CD14-positive monocyte (primary cell): ENCODE measurements around the gene CYRIA. TPM values are rescaled to one million over a fixed set of nuclear protein-coding genes. Genes with fewer than 3 reads are reported as not detected.

Experiments used
- DNase-seq, 3 donors: peaks; one replicate each; pipeline ENCODE4 v3.0.0-alpha.2; 2011 to 2022
- H2AFZ ChIP-seq: 2 replicates; pipeline ENCODE4 v1.6.0; 2012; ENCODE audit warnings: mild to moderate bottlenecking, low read depth, low read length, inconsistent platforms; ENCODE audit not compliant: insufficient read depth, poor library complexity, severe bottlenecking
- H3K27ac ChIP-seq, 2 donors: 1 replicate in 1 of 2; 2 replicates in 1 of 2; pipeline ENCODE4 v1.5.1; 2012 to 2013; ENCODE audit warnings: low read length in 2 of 2, control low read depth in 1 of 2, inconsistent platforms in 1 of 2, low read depth in 1 of 2, mild to moderate bottlenecking in 1 of 2
- H3K27me3 ChIP-seq, 2 donors: one replicate each; pipeline versions ENCODE4 v1.6.0 to v1.6.1; 2011 to 2013; ENCODE audit warnings: low read length in 2 of 2; ENCODE audit not compliant: control insufficient read depth in 2 of 2, insufficient read depth in 2 of 2
- H3K36me3 ChIP-seq, 2 donors: replicated peaks in 1 of 2; 1 replicate in 1 of 2; 2 replicates in 1 of 2; pipeline versions ENCODE4 v1.5.1 to v1.6.1; 2012 to 2013; ENCODE audit warnings: low read length in 2 of 2, control low read depth in 1 of 2, inconsistent platforms in 1 of 2, mild to moderate bottlenecking in 1 of 2; ENCODE audit not compliant: insufficient read depth in 2 of 2, control insufficient read depth in 1 of 2
- H3K4me1 ChIP-seq, 2 donors: 1 replicate in 1 of 2; 2 replicates in 1 of 2; pipeline versions ENCODE4 v1.5.1 to v1.6.1; 2012 to 2013; ENCODE audit warnings: low read length in 2 of 2, control low read depth in 1 of 2, inconsistent platforms in 1 of 2, mild to moderate bottlenecking in 1 of 2, moderate library complexity in 1 of 2; ENCODE audit not compliant: insufficient read depth in 2 of 2, control insufficient read depth in 1 of 2
- H3K4me2 ChIP-seq: replicated peaks from 2 replicates; pipeline ENCODE3; 2012; ENCODE audit warnings: low read length, moderate library complexity, mild to moderate bottlenecking; ENCODE audit not compliant: poor library complexity, severe bottlenecking; ENCODE audit errors: extremely low read depth
- H3K4me3 ChIP-seq, 3 experiments: fragments of 200-600 bp in 1 of 3; sonication (generic) in 1 of 3; replicated peaks in 1 of 3; 1 replicate in 2 of 3; 2 replicates in 1 of 3; pipeline ENCODE4 v1.5.1; 2011 to 2013; ENCODE audit warnings: low read length in 3 of 3, mild to moderate bottlenecking in 3 of 3, control low read depth in 2 of 3, low read depth in 2 of 3, inconsistent platforms in 1 of 3, moderate library complexity in 1 of 3
- H3K79me2 ChIP-seq: 2 replicates; pipeline ENCODE4 v1.6.0; 2012; ENCODE audit warnings: mild to moderate bottlenecking, control low read depth, inconsistent platforms, low read length, moderate library complexity; ENCODE audit not compliant: insufficient read depth
- H3K9ac ChIP-seq: 2 replicates; pipeline ENCODE4 v1.6.0; 2017; ENCODE audit warnings: low read length, mild to moderate bottlenecking; ENCODE audit not compliant: insufficient read depth, poor library complexity, severe bottlenecking
- H3K9me3 ChIP-seq, 2 donors: replicated peaks in 1 of 2; 1 replicate in 1 of 2; 2 replicates in 1 of 2; pipeline versions ENCODE4 v1.5.1 to v1.6.1; 2012 to 2013; ENCODE audit warnings: low read length in 2 of 2, control low read depth in 1 of 2; ENCODE audit not compliant: control insufficient read depth in 1 of 2, insufficient read depth in 1 of 2
- H4K20me1 ChIP-seq: 2 replicates; pipeline ENCODE4 v1.6.0; 2012; ENCODE audit warnings: mild to moderate bottlenecking, low read length, control low read depth, moderate library complexity; ENCODE audit not compliant: insufficient read depth
- H3K27ac Mint-ChIP-seq, 7 donors: one replicate each; pipeline ENCODE4 v1.8.0; 2020; ENCODE audit warnings: mild to moderate bottlenecking in 7 of 7, mixed read lengths in 7 of 7, moderate library complexity in 6 of 7, inconsistent platforms in 2 of 7
- H3K27me3 Mint-ChIP-seq, 3 donors: one replicate each; pipeline ENCODE4 v1.8.0; 2021 to 2022; ENCODE audit warnings: low read depth in 3 of 3, mild to moderate bottlenecking in 3 of 3, mixed read lengths in 3 of 3, moderate library complexity in 3 of 3, inconsistent platforms in 1 of 3
- H3K36me3 Mint-ChIP-seq, 2 donors: one replicate each; pipeline ENCODE4 v1.8.0; 2020; ENCODE audit warnings: mixed read lengths in 2 of 2, inconsistent platforms in 1 of 2, mild to moderate bottlenecking in 1 of 2
- H3K4me1 Mint-ChIP-seq: one replicate; pipeline ENCODE4 v1.8.0; 2020; ENCODE audit warnings: mild to moderate bottlenecking, mixed read lengths
- H3K4me3 Mint-ChIP-seq, 2 donors: one replicate each; pipeline ENCODE4 v1.8.0; 2020; ENCODE audit warnings: mild to moderate bottlenecking in 2 of 2, mixed read lengths in 2 of 2, moderate library complexity in 1 of 2
- H3K9me3 Mint-ChIP-seq, 7 donors: one replicate each; pipeline ENCODE4 v1.8.0; 2020 to 2022; ENCODE audit warnings: mixed read lengths in 7 of 7, mild to moderate bottlenecking in 6 of 7, moderate library complexity in 6 of 7, inconsistent platforms in 2 of 7
- CTCF ChIP-seq: fragments of 200-600 bp; IDR thresholded peaks from one replicate; pipeline ENCODE4 v1.8.0; 2022; ENCODE audit warnings: antibody characterized with exemption, mild to moderate bottlenecking
- whole genome bisulfite sequencing: methylation state at CpG from one replicate; pipeline ENCODE4 v1.1.5; 2013; ENCODE audit warnings: missing lambda C conversion rate; ENCODE audit not compliant: insufficient coverage; 5-methylcytosine and 5-hydroxymethylcytosine counted together
- intact Hi-C, 2 donors: fragments of 100-400 bp; cut with micrococcal nuclease; formaldehyde crosslinking; loops; one replicate each; pipeline versions ENCODE4 v1.15.0 to v1.15.1; 2023
- polyA plus RNA-seq, 3 donors: library from polyadenylated mRNA; depleted of rRNA in 1 of 3; unstranded in 2 of 3; stranded (reverse) in 1 of 3; fragments of 300-500 nt in 2 of 3; fragments of >200 nt in 1 of 3; fragmentation: Illumina TruSeq in 2 of 3; gene quantifications; 1 replicate in 2 of 3; 2 replicates in 1 of 3; pipeline ENCODE4 v1.2.3, GENCODE V29; 2012 to 2021

Gene CYRIA
- polyA plus RNA-seq, 3 donors: 55.9 to 101 (median 72.4) TPM

GRCh38 chr2:16650287-16651249 lies 15.1 kb downstream of the CYRIA start:
- Mint-ChIP-seq H3K4me1 (peaks cover 79% of the 10 kb centered on the region), H3K36me3 (peaks cover 80 to 85% of the 10 kb centered on the region in 2 donors), H3K27me3 (peaks cover 0 to 3% (median 0%) of the 10 kb centered on the region in 3 donors), H3K9me3 (no peaks in the 10 kb centered on the region), H3K4me3 (peak overlapping the region; percentile 76 to 88), H3K27ac (peak overlapping the region; percentile 96 to 98 (median 97))
- intact Hi-C loops: no loop called here
- TF ChIP-seq CTCF: no peak
- Histone ChIP-seq H3K9ac (peak overlapping the region; percentile 25), H4K20me1 (peaks cover 93% of the 10 kb centered on the region), H3K27me3 (no peaks in the 10 kb centered on the region), H2AFZ (no peak overlapping the region), H3K27ac (peak overlapping the region; percentile 74 to 87), H3K4me1 (peaks cover 64 to 72% of the 10 kb centered on the region in 2 donors), H3K4me3 (peak overlapping the region in 2 of 3 experiments; percentile 25 to 57), H3K79me2 (peaks cover 99% of the 10 kb centered on the region), H3K9me3 (no peaks in the 10 kb centered on the region), H3K4me2 (peak overlapping the region; percentile 67), H3K36me3 (peaks cover 9 to 57% of the 10 kb centered on the region in 2 donors)
- 31% methylated on average over 9 of the region's 12 CpGs for WGBS
- DNase-seq: peak; percentile 56 to 75 (median 71)

- Histone ChIP-seq H3K4me3 (peak overlapping the region in 1 of 3 experiments; percentile 37), H3K79me2 (peaks cover 99% of the 10 kb centered on the region), H3K4me1 (peaks cover 55 to 63% of the 10 kb centered on the region in 2 donors), H3K36me3 (peaks cover 16 to 66% of the 10 kb centered on the region in 2 donors), H2AFZ (no peak overlapping the region), H4K20me1 (peaks cover 96% of the 10 kb centered on the region), H3K9ac (no peak overlapping the region), H3K4me2 (peak overlapping the region; percentile 67), H3K9me3 (no peaks in the 10 kb centered on the region), H3K27ac (peak overlapping the region in 1 of 2 donors; percentile 87), H3K27me3 (no peaks in the 10 kb centered on the region)
- intact Hi-C loops: no loop called here
- 93% methylated on average over 7 of the region's 9 CpGs for WGBS
- H3K4me3 Mint-ChIP-seq: peak overlapping the region in 1 of 2 donors; percentile 53
- H3K27ac Mint-ChIP-seq: peak overlapping the region; percentile 96 to 98 (median 97)
- H3K9me3 Mint-ChIP-seq: no peaks in the 10 kb centered on the region
- H3K27me3 Mint-ChIP-seq: no peaks in the 10 kb centered on the region
- DNase-seq: no peak
- peaks cover 82 to 85% of the 10 kb centered on the region in 2 donors for H3K36me3 Mint-ChIP-seq
- no peak for TF ChIP-seq CTCF
- peaks cover 73% of the 10 kb centered on the region for H3K4me1 Mint-ChIP-seq
These were observed 16.0 kb downstream of the CYRIA start for GRCh38 chr2:16649353-16650286.
